Stimulated activated CD8-positive, alpha-beta memory T cell treated with anti-CD3 and anti-CD28 coated beads, Interleukin-2, amount 100 ng/mL, for 1 hour (primary cell): ENCODE measurements around the gene CD99L2.
A peak's percentile ranks its signal among the peaks of the same experiment; 100 is the strongest.

Experiments
- DNase-seq, 2 donors: peaks; one replicate each; pipeline ENCODE4 v3.0.0-alpha.2; 2020; ENCODE audit warnings: low read depth in 2 of 2

CD99L2 gene

DNA sequence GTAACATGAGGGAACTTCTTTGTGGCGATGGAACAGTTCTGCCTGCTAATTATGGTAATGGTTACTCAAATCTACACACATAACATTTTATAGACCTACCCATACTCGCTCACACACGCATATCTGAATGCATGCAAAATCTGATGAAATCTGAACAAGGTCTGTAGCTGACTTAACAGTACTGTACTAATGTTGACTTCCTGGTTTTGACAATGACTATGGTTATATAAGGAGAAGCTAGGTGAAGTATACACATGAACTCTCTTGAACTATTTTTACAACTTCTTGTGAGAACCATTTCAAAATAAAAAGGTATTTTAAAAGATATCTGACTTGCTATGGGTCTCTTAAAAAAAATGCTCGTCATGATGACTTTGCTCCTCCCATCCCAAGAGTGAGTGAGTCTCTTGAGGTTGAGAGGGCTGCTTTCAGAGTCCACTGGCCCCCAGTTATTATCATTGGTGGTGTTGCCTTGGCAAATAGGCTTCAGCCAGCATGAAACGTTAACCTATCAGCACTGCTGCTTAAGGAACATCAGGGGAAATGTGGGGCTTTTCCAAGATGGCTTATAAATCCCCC is 105.4 kb downstream of the CD99L2 start:
- no peak for DNase-seq

DNA sequence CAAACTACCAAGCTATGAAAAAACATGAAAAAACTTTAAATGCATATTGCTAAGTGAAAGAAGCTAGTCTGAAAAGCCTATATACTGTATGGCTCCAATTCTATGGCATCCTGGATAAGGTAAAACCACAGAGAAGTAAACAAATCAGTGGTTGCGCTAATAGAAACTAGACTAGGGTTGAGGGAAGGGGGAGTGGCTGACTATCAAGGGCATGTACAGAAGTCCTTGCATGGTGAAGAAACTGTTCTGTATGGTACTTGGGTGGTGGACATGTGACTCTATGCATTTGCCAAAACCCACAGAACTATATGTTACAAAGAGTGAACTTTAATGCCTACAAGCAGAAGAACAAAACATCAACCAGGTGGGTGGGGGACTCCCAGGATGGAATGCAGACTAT is 108.4 kb downstream of the CD99L2 start:
- no peak for DNase-seq

DNA sequence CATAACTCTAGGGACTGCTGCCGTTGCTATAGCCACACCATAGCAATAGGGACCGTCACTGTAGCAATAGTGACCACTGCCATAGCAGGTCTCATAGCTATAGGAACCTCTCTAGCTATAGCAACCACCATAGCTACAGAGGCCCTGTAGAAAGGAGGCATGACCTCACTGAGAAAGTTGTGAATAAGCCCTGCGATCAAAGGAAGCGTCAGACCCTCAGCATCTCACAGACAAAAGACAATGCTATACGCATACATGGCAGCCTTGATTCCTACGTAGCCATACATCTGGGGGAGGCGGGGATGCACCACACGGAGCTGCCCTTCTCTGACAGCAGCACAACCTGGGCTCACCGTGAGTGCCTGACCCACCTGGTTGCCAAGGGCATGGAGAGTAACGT is 116.8 kb downstream of the CD99L2 start:
- no peak for DNase-seq

GRCh38 chrX:150779385-150779784 is 119.1 kb downstream of the CD99L2 start:
- DNase-seq: no peak

DNA sequence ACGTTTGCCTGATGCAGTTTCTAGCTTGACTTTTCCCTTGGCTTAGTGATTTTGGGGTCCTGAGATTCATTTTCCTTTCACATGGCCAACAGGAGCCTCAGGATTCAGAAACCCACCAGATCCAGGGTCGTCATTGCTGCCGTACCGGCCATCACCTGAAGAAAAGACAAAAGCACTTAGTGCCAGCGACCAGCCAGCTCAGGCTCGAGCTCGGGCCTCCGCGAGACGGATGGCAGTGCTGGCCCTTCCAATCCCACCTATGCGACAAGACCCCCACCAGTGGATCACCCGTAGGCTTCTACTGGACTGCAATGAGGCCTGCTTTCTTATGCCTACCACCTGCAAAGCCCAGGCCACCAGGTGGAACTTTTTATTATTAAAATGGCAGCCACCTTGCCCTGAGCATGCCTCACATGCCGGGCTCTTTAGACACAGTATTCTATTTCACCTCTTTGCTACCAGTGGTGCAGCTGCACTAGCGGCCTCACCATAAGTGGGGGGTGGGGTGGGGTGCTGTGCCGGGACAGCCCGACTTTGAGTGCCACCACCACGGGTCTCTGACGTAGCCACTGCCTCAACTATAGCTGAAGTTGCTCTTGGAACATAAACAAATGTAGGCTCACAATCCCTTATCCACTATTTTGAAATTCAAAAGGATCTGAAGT is 121.0 kb downstream of the CD99L2 start:
- DNase-seq: no peak

- no peak for DNase-seq
Measured at GRCh38 chrX:150775569-150776350, 122.7 kb downstream of the CD99L2 start.

GRCh38 chrX:150774798-150775568 is 123.5 kb downstream of the CD99L2 start:
- DNase-seq: no peak

- no peak for DNase-seq
Measured at GRCh38 chrX:150773634-150774033, 124.8 kb downstream of the CD99L2 start.

GRCh38 chrX:150773117-150773516 is 125.4 kb downstream of the CD99L2 start:
- no peak for DNase-seq

DNA sequence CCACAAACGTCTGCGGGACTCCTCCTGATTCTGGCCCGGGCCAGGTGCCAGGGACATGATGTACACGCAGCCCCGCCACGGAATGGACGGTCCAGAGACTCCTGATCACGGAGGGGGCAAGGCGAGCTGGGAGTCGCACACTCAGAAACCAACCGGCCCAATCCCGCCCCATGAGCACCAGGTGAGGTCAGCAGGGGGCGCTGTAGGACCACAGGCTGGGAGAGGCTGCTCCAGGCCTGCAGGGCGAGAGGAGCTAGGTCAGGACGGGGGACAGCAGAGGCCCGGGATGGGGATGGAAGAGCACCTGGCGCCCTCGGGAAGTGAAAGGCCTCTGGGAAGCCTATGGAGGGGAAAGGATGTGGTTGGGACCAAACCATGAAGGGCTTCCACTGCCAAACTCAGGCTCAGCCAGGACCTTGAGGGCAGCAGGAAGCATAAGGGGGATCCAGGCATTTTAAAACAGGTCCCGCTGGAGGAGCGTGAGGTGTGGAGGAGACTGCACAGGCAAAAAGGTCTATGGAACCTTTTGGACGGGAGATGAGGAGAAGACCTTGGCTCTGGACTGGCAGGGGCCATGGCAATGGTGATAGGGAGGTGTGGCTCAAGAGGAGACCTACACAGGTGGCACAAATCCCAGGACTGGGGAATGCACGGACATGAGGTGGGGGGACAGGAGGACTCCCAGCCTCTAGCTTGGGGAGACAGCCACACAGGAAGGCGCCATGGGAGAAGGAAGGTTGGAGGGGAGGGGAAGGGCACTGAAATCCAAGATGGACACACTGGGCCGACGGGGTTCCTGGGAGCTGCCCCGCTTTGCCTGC is 126.1 kb downstream of the CD99L2 start:
- peak; percentile 31 to 53 for DNase-seq

- no peak for DNase-seq
Measured at GRCh38 chrX:150771116-150771515, 127.4 kb downstream of the CD99L2 start.

DNA sequence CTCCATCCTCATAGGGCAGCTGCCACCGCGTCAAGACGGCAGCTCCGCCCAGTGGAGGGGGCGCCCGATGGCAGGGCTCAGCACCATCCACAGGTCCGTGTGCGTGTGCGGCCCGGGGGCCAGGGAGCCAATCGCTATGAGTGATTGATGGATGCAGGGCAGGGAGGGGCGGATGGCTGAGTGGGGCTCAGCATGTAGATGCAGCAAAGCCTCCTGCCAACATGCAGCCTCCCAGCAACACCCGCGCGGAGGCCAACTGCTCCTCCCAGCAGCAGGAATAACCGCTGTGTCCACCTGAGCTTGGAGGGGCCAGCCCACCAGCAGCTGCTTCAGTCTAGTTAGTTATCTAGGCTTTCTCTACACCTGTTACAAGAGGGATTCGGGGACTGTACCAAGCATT is 127.8 kb downstream of the CD99L2 start:
- no peak for DNase-seq

- no peak for DNase-seq
Measured at GRCh38 chrX:150769408-150769807, 129.1 kb downstream of the CD99L2 start.

DNA sequence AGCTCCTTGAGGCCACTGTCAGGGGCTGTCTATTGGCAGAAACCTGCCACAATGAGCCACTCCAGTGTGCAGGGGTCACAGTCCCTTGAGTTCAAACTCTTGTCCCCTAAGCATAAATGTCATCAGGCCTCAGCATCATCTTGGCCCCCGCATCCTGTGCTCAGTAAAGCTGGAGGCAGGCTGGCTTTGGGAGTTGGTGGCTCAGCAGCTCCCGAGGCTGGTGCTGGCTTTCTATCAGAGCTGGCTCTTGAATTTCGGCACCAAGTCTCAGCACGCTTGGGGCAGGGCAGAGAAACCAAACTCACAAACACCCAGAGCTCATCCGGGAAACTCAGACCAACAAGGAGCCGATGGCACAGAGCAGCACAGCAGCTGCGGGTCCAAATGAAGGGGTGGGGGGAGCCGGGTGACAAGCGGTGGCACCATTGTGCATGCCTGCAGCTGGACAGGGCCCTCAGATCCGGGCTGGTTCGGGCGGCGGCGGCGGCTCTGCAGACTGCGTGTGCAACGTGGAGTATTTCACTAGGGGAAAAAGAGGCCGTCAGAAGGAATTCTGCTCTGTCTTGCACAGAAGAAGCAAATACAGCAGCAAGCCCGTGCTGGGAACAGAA is 129.8 kb downstream of the CD99L2 start:
- no peak for DNase-seq

GRCh38 chrX:150768132-150768485 is 130.4 kb downstream of the CD99L2 start:
- DNase-seq: no peak

DNA sequence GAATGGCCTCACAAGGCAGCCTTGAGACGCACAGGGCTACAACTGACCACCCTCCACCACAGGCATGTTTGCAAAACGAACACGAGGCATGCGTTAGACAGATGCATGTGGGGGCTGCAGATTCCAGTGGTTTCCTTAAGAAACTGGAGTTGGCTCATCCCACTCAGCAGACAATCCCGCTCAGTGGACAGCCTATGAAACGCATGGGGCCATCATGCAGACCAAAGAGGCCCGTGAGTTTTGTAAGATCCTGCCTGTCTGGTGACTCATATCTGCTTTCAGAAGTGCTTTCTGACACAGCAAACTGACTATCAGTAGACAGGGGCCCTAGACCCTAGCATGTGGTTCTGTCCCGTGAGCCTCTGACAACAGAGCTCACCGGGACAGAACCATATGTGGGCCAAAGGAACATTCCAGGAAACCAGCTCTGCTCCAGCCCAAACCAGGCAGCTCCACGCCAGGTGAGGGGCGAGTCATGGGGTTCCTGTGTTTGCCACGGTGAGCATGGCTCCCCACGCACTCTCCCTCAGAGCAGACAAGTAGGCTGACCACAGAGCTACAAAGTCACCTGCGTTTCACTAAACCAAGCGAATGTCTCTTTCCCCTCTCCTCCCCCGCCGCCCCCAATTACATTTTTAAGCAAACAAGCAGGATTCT is 130.9 kb downstream of the CD99L2 start:
- no peak for DNase-seq

- no peak for DNase-seq
Measured at GRCh38 chrX:150767045-150767395, 131.4 kb downstream of the CD99L2 start.

DNA sequence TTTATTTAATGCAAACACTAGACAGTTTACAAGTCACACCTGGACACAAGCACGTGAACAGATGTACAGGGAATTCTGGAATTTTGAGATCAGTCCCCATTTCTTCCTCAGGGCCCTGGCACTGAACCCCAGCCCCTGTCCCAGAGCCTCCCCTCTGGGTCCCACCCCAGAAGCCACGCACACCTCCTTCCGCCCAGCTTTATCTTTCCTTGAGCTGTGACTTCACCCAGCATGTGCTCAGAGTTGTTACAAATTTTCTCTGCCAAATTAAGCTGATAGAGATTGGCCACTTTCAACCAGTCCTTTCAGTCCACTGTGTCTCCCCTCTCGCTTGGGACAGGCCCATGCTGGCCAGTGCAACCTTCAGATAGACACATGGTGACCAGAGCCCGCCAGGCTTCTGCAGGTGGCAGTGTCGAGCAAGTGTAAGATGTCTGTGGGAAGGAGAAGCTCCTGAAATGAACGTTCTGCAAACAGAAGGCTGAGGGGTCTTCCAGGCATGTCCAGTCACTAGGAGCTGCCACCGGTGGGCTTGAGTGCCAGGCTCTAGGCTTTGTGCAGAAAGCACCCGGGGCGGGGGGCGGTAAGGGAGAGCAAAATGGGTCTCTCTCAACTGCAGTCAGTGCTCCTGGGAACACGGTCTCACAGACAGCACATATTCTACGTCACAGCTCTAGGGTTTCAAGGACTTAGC is 132.0 kb downstream of the CD99L2 start:
- no peak for DNase-seq

DNA sequence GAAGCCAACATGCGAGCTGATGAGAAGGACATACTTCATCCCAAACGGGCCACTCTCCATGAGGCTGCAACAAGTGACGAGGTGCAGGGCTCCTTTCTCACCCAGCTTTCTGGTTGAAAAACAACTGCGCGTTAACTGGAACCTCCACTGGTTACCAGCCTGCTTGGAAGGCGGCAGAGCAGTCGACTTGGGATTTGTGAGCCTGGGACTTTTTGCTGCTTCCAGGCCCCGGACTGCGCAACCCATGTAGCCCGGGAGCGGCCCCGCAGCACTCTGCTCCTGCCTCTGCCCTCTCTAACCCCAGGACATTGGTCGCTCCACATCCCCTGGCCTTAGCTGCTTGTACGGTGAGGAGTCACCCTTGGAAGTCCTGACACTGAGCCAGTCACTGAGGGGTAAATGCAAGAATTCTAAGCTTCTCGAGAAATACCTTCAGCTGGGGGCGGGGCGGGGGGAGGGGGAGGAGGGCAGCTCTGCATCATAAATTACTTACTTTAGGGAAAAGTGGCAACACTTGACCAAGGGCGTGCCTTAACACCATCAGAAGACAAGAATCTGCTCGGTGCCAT is 132.6 kb downstream of the CD99L2 start:
- no peak for DNase-seq

- DNase-seq: no peak
Measured at GRCh38 chrX:150765237-150765636, 133.2 kb downstream of the CD99L2 start.
